ENCODE measurements around the gene ADAP1.

GRCh38 chr7:891291-891690 lies 63.2 kb downstream of the ADAP1 start:
- no peak for TF ChIP-seq CTCF (IDR thresholded peaks at IDR 0.05)
- TF ChIP-seq EZH2 (IDR thresholded peaks at IDR 0.05), result no peak
- TF ChIP-seq EZH2phosphoT487 (IDR thresholded peaks at IDR 0.05), result no peak
